ENCODE measurements around the gene ZMYM2. TPM values are rescaled to one million over a fixed set of nuclear protein-coding genes. Genes with fewer than 3 reads are reported as not detected.

Gene ZMYM2
- polyA plus RNA-seq, 2 of the 4 experiments (the other 2 are of a cell fraction), result 21.7 to 56.7 TPM

DNA sequence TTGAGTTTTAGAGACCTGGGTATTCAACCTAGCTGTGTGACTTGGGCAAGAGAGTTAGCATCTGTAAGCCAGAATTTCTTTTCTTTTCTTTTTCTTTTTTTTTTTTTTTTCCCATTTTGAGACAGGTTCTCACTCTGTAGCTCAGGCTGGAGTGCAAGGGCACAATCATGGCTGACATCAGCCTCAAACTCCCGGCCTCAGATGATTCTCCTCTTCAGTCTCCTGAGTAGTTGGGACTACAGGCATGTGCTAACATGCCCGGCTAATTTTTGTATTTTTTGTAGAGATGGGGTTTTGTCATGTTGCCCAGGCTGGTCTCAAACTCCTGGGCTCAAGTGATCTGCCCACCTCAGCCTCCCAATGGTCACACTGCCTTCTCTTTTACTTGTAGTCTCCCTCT is 33.0 kb downstream of the ZMYM2 start (continued):
- no peak for TF ChIP-seq ESRRA (IDR thresholded peaks at IDR 0.05; ENCODE audit: borderline replicate concordance, low read length)
- no peak for TF ChIP-seq RARB (CRISPR knock-in tag; IDR thresholded peaks at IDR 0.05)
- TF ChIP-seq, protein P1, sequence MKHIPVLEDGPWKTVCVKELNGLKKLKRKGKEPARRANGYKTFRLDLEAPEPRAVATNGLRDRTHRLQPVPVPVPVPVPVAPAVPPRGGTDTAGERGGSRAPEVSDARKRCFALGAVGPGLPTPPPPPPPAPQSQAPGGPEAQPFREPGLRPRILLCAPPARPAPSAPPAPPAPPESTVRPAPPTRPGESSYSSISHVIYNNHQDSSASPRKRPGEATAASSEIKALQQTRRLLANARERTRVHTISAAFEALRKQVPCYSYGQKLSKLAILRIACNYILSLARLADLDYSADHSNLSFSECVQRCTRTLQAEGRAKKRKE (CRISPR knock-in tag; IDR thresholded peaks at IDR 0.05; ENCODE audit: low read depth), result no peak
- no peak for TF ChIP-seq RFX5 (IDR thresholded peaks at IDR 0.05)
- no peak for TF ChIP-seq NPAS2 (CRISPR knock-in tag; IDR thresholded peaks at IDR 0.05; ENCODE audit: borderline replicate concordance)
- TF ChIP-seq, protein P2, sequence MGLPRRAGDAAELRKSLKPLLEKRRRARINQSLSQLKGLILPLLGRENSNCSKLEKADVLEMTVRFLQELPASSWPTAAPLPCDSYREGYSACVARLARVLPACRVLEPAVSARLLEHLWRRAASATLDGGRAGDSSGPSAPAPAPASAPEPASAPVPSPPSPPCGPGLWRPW (IDR thresholded peaks at IDR 0.05), result no peak
- no peak for TF ChIP-seq FOXS1 (CRISPR knock-in tag; IDR thresholded peaks at IDR 0.05)

GRCh38 chr13:19993024-19993423 is 34.5 kb downstream of the ZMYM2 start:
- ChIA-PET CTCF (no interaction called here), POLR2A (no interaction called here)
- Histone ChIP-seq H3K4me2 (no peak overlapping the region), H3K27ac (no peak overlapping the region), H3K4me3 (no peak overlapping the region), H3K9me3 (no peaks in the 10 kb centered on the region), H3K4me1 (0 out of 3 replicates have a peak, but pooled peaks cover 7% of the 10 kb centered on the region)
- FAIRE-seq (no peak), DNase-seq (ENCODE audit: low read depth in 1 of 2, low spot score in 1 of 2) (no peak), ATAC-seq (no peak)
- TF ChIP-seq HOXB5 (CRISPR knock-in tag; IDR thresholded peaks at IDR 0.05) (no peak), JUNB (IDR thresholded peaks at IDR 0.05) (no peak), TP53 (CRISPR knock-in tag; IDR thresholded peaks at IDR 0.05) (no peak), ZFP36 (IDR thresholded peaks at IDR 0.05; ENCODE audit: borderline replicate concordance, partially characterized antibody) (no peak), HEYL (CRISPR knock-in tag; IDR thresholded peaks at IDR 0.05) (no peak), NR3C1 (IDR thresholded peaks at IDR 0.05) (no peak)
- WGBS (ENCODE audit: missing lambda C conversion rate), result 89% methylated on average over 4 of the region's 4 CpGs

DNA sequence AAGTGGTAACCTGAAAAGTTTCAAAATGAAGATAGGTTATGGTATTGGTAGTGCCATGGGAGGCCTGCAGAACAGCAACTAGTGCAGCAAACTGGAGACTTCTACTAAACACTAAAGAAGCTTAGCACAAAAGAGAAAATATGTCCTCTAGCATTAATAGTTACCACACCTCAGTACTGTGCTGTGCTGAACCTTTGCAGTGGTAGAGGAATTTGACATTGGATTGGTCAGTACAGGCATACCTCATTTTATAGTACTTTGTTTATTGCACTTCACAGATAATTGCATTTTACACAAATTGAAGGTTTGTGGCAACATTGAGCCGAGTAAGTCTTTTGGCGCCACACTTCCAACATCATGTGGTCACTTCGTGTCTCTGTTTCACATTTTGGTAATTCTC is 40.4 kb downstream of the ZMYM2 start:
- no peak for DNase-seq (ENCODE audit: low read depth in 1 of 2, low spot score in 1 of 2)
- CTCF ChIA-PET, result interaction anchor here (0.9 kb wide), 1 partner anchor 39 kb away, joined by 3 read pairs; no protein-coding TSS in a partner anchor
- Histone ChIP-seq H3K4me1 (no peaks in the 10 kb centered on the region; the same call in 2 of the 3 replicates), H3K4me2 (no peak overlapping the region), H3K4me3 (no peak overlapping the region), H3K9me3 (no peaks in the 10 kb centered on the region), H3K27ac (no peak overlapping the region)
- TF ChIP-seq TFCP2L1 (CRISPR knock-in tag; IDR thresholded peaks at IDR 0.05) (no peak), USF2 (IDR thresholded peaks at IDR 0.05) (no peak), HOXB13 (CRISPR knock-in tag; IDR thresholded peaks at IDR 0.05; ENCODE audit: low read depth) (no peak), MAX (IDR thresholded peaks at IDR 0.05) (no peak), RCOR1 (IDR thresholded peaks at IDR 0.05; ENCODE audit: low read depth, low read length) (no peak), FOXS1 (CRISPR knock-in tag; IDR thresholded peaks at IDR 0.05) (no peak), JUNB (IDR thresholded peaks at IDR 0.05) (no peak), ZFP36 (IDR thresholded peaks at IDR 0.05; ENCODE audit: borderline replicate concordance, partially characterized antibody) (no peak), CBX8 (IDR thresholded peaks at IDR 0.05) (no peak), FOSL2 (IDR thresholded peaks at IDR 0.05) (no peak), FOSL2 (CRISPR knock-in tag; IDR thresholded peaks at IDR 0.05) (no peak), HMGXB4 (CRISPR knock-in tag; IDR thresholded peaks at IDR 0.05; ENCODE audit: borderline replicate concordance) (no peak), CHD4 (IDR thresholded peaks at IDR 0.05; ENCODE audit: borderline replicate concordance) (no peak)
- TF ChIP-seq, protein P3, sequence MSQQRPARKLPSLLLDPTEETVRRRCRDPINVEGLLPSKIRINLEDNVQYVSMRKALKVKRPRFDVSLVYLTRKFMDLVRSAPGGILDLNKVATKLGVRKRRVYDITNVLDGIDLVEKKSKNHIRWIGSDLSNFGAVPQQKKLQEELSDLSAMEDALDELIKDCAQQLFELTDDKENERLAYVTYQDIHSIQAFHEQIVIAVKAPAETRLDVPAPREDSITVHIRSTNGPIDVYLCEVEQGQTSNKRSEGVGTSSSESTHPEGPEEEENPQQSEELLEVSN (IDR thresholded peaks at IDR 0.05; ENCODE audit: borderline replicate concordance, low read depth), result no peak
- TF ChIP-seq, protein P1 (CRISPR knock-in tag; IDR thresholded peaks at IDR 0.05; ENCODE audit: low read depth), result no peak
- 94% methylated on average over 3 of the region's 3 CpGs for WGBS (ENCODE audit: missing lambda C conversion rate)
- no peak for ATAC-seq
- no peak for FAIRE-seq
- POLR2A ChIA-PET, result no interaction called here

Data from A549 (cell line).